ENCODE results near the gene SPTBN1. TPM values are rescaled to one million over a fixed set of nuclear protein-coding genes. Genes with fewer than 3 reads are reported as not detected.
A peak's percentile ranks its signal among the peaks of the same experiment; 100 is the strongest.

SPTBN1 gene
- total RNA-seq, 4 donors from 2014 or later: 353 to 606 (median 498) TPM

DNA sequence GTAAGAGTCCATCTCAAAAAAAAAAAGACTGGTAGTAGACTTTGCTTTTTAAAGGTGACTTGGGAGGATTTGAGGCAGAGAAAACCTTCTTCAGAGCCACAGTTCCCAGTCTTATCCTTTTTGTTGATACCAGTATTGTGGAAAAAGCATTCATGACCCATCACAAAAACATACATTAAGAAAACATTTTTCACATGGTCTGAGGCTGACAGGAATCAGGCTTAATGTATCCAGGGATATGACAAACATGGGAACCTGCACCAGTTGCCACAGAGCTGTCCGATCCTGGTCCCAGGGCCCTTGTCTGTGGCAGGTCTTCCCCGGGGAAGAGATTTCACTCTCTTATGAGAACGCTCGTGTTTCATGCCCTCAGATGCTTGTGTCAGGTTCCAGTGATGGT, 21.8 kb downstream of the SPTBN1 start:
- Histone ChIP-seq H3K36me3 (no peaks in the 10 kb centered on the region), H3K4me3 (no peak overlapping the region), H3K27ac (peak overlapping the region in 3 of 4 donors; percentile 18 to 41 (median 22)), H3K4me1 (peaks cover 19 to 100% (median 44%) of the 10 kb centered on the region in 3 donors), H3K9me3 (no peaks in the 10 kb centered on the region), H3K27me3 (no peaks in the 10 kb centered on the region)
- ATAC-seq: no peak
- TF ChIP-seq EP300 (IDR thresholded peaks at IDR 0.05) (no peak), POLR2A (IDR thresholded peaks at IDR 0.05) (no peak), POLR2AphosphoS5 (IDR thresholded peaks at IDR 0.05) (no peak)
- TF ChIP-seq, protein P1, sequence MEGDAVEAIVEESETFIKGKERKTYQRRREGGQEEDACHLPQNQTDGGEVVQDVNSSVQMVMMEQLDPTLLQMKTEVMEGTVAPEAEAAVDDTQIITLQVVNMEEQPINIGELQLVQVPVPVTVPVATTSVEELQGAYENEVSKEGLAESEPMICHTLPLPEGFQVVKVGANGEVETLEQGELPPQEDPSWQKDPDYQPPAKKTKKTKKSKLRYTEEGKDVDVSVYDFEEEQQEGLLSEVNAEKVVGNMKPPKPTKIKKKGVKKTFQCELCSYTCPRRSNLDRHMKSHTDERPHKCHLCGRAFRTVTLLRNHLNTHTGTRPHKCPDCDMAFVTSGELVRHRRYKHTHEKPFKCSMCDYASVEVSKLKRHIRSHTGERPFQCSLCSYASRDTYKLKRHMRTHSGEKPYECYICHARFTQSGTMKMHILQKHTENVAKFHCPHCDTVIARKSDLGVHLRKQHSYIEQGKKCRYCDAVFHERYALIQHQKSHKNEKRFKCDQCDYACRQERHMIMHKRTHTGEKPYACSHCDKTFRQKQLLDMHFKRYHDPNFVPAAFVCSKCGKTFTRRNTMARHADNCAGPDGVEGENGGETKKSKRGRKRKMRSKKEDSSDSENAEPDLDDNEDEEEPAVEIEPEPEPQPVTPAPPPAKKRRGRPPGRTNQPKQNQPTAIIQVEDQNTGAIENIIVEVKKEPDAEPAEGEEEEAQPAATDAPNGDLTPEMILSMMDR (IDR thresholded peaks at IDR 0.05): no peak
- WGBS, 2 donors (ENCODE audit: low coverage in 1 of 2): 60 to 90% methylated on average over 1 to 4 of the region's 4 CpGs

DNA sequence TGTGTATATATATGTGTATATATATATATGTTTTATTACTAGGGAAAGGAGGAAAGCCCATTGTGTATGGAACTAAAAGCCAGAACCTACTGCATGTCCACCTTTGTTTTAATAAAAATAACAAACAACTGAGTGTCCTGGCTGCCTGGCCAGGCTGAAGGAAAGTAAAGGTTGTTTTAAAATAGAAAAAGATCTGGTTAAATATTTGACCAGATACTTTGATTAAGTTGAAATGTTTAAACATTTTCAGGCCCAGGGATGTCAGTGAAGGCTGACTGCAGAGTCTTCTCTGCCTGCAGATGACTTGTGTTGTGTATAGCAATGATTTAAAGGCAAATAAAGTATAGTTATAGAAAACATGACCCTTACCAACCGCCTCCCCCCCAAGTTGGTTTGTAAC, 22.8 kb downstream of the SPTBN1 start:
- peaks cover 17 to 100% (median 48%) of the 10 kb centered on the region in 3 donors for H3K4me1 ChIP-seq
- no peak for ATAC-seq
- 67 to 100% methylated on average over 1 of the region's 1 CpG for WGBS, 2 donors (ENCODE audit: low coverage in 1 of 2)
- no peak overlapping the region for H3K4me3 ChIP-seq
- no peaks in the 10 kb centered on the region for H3K27me3 ChIP-seq
- H3K9me3 ChIP-seq: no peaks in the 10 kb centered on the region
- TF ChIP-seq POLR2AphosphoS5 (IDR thresholded peaks at IDR 0.05) (no peak), EP300 (IDR thresholded peaks at IDR 0.05) (no peak), POLR2A (IDR thresholded peaks at IDR 0.05) (no peak)
- TF ChIP-seq, protein P1 (IDR thresholded peaks at IDR 0.05): no peak
- H3K27ac ChIP-seq: peak overlapping the region in 3 of 4 donors; percentile 25 to 65 (median 41)
- H3K36me3 ChIP-seq: no peaks in the 10 kb centered on the region

DNA sequence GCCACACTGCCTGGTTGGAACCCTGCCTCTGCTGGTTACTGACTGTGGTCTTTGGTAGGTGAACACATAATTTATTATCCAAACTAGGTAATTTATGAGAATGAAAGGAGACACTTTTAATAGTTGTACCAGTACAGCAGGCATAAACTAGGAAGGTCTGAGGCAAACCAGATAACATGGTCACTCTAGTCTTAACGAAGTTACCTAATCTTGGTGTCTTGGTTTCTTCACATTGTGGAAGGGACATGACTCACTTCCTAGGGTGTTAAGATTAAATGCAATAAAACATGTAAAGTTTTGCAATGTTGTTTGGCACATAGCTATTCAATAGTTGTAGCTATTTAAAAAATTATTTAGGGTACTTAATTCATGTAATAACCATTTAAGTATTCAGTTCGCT, 23.3 kb downstream of the SPTBN1 start:
- Histone ChIP-seq H3K4me1 (peaks cover 13 to 100% (median 48%) of the 10 kb centered on the region in 3 donors), H3K9me3 (no peaks in the 10 kb centered on the region), H3K4me3 (no peak overlapping the region), H3K27ac (peak overlapping the region in 3 of 4 donors; percentile 25 to 65 (median 41)), H3K27me3 (no peaks in the 10 kb centered on the region), H3K36me3 (no peaks in the 10 kb centered on the region)
- TF ChIP-seq POLR2AphosphoS5 (IDR thresholded peaks at IDR 0.05): peak; percentile 36
- TF ChIP-seq, protein P1 (IDR thresholded peaks at IDR 0.05): no peak
- 63 to 85% methylated on average over 2 of the region's 2 CpGs for WGBS, 2 donors (ENCODE audit: low coverage in 1 of 2)
- peak; percentile 70 for ATAC-seq

DNA sequence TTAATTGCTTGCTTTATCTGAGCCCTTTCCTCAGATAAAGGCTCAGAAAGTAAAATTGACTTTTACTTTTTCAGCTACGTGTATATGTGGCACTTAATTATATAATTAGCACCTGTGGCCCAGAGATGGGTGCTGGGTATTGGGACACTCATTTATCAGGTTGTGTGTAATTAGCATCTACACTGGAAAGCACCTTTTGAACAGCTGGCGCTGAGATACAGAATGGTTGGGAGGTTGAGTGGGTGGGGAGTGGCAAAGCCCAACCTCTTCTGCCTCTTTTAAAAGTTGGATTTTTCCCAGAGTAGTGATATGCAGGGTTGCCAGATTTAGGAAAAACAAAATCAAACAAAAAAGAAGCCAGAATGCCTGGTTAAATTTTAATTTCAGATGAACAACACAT, 23.9 kb downstream of the SPTBN1 start:
- peak overlapping the region in 1 of 4 donors; percentile 41 for H3K27ac ChIP-seq
- H3K27me3 ChIP-seq: no peaks in the 10 kb centered on the region
- TF ChIP-seq EP300 (IDR thresholded peaks at IDR 0.05): no peak
- TF ChIP-seq, protein P1 (IDR thresholded peaks at IDR 0.05): no peak
- TF ChIP-seq POLR2A (IDR thresholded peaks at IDR 0.05): no peak
- no peak for TF ChIP-seq POLR2AphosphoS5 (IDR thresholded peaks at IDR 0.05)
- no peaks in the 10 kb centered on the region for H3K36me3 ChIP-seq
- WGBS, 2 donors (ENCODE audit: low coverage in 1 of 2): 37 to 60% methylated on average over 2 of the region's 2 CpGs
- H3K9me3 ChIP-seq: no peaks in the 10 kb centered on the region
- no peak for ATAC-seq
- no peak overlapping the region for H3K4me3 ChIP-seq
- peaks cover 13 to 100% (median 44%) of the 10 kb centered on the region in 3 donors for H3K4me1 ChIP-seq

DNA sequence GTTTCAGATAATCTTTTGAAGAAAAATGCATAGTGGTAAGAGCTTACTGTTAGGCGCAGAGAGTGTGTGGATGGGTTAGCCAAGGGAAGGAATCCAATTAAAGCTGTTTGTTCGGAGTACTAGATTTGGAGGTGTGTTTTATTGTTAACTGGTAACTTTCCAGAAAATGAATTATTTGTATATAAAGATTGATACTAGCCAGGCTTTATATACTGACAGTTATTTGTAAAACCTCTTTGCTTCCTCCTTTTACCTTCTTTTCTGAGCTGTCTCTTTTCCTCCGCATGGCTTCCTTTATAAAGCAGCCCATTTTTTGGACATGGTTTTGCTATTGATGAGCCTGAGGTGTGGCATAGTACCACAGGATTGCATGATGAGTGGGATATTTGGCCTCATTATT, 25.6 kb downstream of the SPTBN1 start:
- H3K27ac ChIP-seq: peak overlapping the region in 3 of 4 donors; percentile 11 to 69 (median 63)
- H3K27me3 ChIP-seq: no peaks in the 10 kb centered on the region
- TF ChIP-seq, protein P1 (IDR thresholded peaks at IDR 0.05): no peak
- TF ChIP-seq EP300 (IDR thresholded peaks at IDR 0.05) (no peak), POLR2AphosphoS5 (IDR thresholded peaks at IDR 0.05) (no peak), POLR2A (IDR thresholded peaks at IDR 0.05) (no peak)
- H3K4me3 ChIP-seq: no peak overlapping the region
- no peaks in the 10 kb centered on the region for H3K9me3 ChIP-seq
- 58 to 59% methylated on average over 3 of the region's 3 CpGs for WGBS, 2 donors (ENCODE audit: low coverage in 1 of 2)
- no peak for ATAC-seq
- peaks cover 8 to 90% (median 39%) of the 10 kb centered on the region in 3 donors for H3K4me1 ChIP-seq
- H3K36me3 ChIP-seq: peaks cover 0 to 3% of the 10 kb centered on the region in 2 donors

Data from gastroesophageal sphincter (tissue), 4 donors.